HepG2 (cell line): ENCODE results near the gene RAB40C. TPM values are rescaled to one million over a fixed set of nuclear protein-coding genes. Genes with fewer than 3 reads are reported as not detected.

Experiments used
- AKAP8 ChIP-seq: sonication (generic); formaldehyde crosslinking; IDR thresholded peaks from 2 replicates; pipeline ENCODE4 v1.5.1; 2020; ENCODE audit warnings: mild to moderate bottlenecking, missing genetic modification reagents
- CHCHD3 ChIP-seq: sonication (generic); formaldehyde crosslinking; IDR thresholded peaks from 2 replicates; pipeline ENCODE4 v1.8.0; 2022; ENCODE audit warnings: mild to moderate bottlenecking, missing genetic modification reagents, moderate library complexity
- EZH2 ChIP-seq: conservative IDR thresholded peaks from 2 replicates; pipeline ENCODE4 v1.6.1; 2012; ENCODE audit warnings: mild to moderate bottlenecking, low read depth, low read length, moderate library complexity
- PITX1 ChIP-seq: sonication (generic); formaldehyde crosslinking; IDR thresholded peaks from 2 replicates; pipeline ENCODE4 v1.5.1; 2020; ENCODE audit warnings: mild to moderate bottlenecking, missing genetic modification reagents
- RBM22 ChIP-seq: fragments of 200-400 bp; formaldehyde crosslinking; optimal IDR thresholded peaks from 2 replicates; pipeline ENCODE3; 2017; ENCODE audit warnings: mild to moderate bottlenecking, low read length, moderate library complexity
- SAFB2 ChIP-seq: sonication (generic); formaldehyde crosslinking; IDR thresholded peaks from 2 replicates; pipeline ENCODE4 v1.5.1; 2020; ENCODE audit warnings: missing genetic modification reagents, low read depth, mild to moderate bottlenecking, borderline replicate concordance
- TSC22D2 ChIP-seq: sonication (generic); formaldehyde crosslinking; IDR thresholded peaks from 2 replicates; pipeline ENCODE4 v1.5.1; 2020; ENCODE audit warnings: missing genetic modification reagents, mild to moderate bottlenecking, borderline replicate concordance
- ZC3H4 ChIP-seq: sonication (generic); formaldehyde crosslinking; IDR thresholded peaks from 2 replicates; pipeline ENCODE4 v1.4.0; 2020; ENCODE audit warnings: missing genetic modification reagents, borderline replicate concordance
- ZNF263 ChIP-seq: sonication (generic); formaldehyde crosslinking; IDR thresholded peaks from 2 replicates; pipeline ENCODE4 v1.4.0; 2020; ENCODE audit warnings: missing genetic modification reagents
- ZNF552 ChIP-seq: sonication (generic); formaldehyde crosslinking; IDR thresholded peaks from 2 replicates; pipeline ENCODE4 v1.9.0; 2022; ENCODE audit warnings: missing genetic modification reagents, mild to moderate bottlenecking, borderline replicate concordance
- ZNF614 ChIP-seq: IDR thresholded peaks from 2 replicates; pipeline ENCODE4 v1.6.1; 2018; ENCODE audit warnings: missing biosample characterization, missing genetic modification reagents, inconsistent platforms, borderline replicate concordance
- ZNF746 ChIP-seq: sonication (generic); formaldehyde crosslinking; IDR thresholded peaks from 2 replicates; pipeline ENCODE4 v1.8.0; 2022; ENCODE audit warnings: mild to moderate bottlenecking, missing genetic modification reagents
- polyA plus RNA-seq, 8 experiments: library from polyadenylated mRNA; depleted of rRNA in 3 of 8; stranded (reverse) in 7 of 8; unstranded in 1 of 8; fragments of >200 nt; fragmentation: Illumina TruSeq in 4 of 8; extraction: Trizol in 4 of 8; gene quantifications; 2 replicates each; pipeline versions ENCODE4 v1.2.1 to v1.2.3, GENCODE V29; 2011 to 2016; ENCODE audit warnings: low read depth in 4 of 8, missing spikeins in 1 of 8, mixed read lengths in 1 of 8; ENCODE audit not compliant: insufficient read depth in 1 of 8
- total RNA-seq, 5 experiments: library from RNA; depleted of rRNA; stranded (reverse); fragments of >200 nt; fragmentation: Illumina TruSeq; extraction: Trizol; gene quantifications; 2 replicates each; pipeline ENCODE4 v1.2.3, GENCODE V29; 2016; ENCODE audit warnings: low read depth in 1 of 5
- TF ChIP-seq, protein P1 (sequence below): sonication (generic); formaldehyde crosslinking; IDR thresholded peaks from 2 replicates; pipeline ENCODE4 v1.4.0; 2020; ENCODE audit warnings: missing genetic modification reagents

The RAB40C gene
- total and polyA plus RNA-seq, 2 of the 13 experiments (the other 11 are each of a cell fraction or from before 2014, with no cell fraction given), result 7.7 to 11.5 TPM

DNA sequence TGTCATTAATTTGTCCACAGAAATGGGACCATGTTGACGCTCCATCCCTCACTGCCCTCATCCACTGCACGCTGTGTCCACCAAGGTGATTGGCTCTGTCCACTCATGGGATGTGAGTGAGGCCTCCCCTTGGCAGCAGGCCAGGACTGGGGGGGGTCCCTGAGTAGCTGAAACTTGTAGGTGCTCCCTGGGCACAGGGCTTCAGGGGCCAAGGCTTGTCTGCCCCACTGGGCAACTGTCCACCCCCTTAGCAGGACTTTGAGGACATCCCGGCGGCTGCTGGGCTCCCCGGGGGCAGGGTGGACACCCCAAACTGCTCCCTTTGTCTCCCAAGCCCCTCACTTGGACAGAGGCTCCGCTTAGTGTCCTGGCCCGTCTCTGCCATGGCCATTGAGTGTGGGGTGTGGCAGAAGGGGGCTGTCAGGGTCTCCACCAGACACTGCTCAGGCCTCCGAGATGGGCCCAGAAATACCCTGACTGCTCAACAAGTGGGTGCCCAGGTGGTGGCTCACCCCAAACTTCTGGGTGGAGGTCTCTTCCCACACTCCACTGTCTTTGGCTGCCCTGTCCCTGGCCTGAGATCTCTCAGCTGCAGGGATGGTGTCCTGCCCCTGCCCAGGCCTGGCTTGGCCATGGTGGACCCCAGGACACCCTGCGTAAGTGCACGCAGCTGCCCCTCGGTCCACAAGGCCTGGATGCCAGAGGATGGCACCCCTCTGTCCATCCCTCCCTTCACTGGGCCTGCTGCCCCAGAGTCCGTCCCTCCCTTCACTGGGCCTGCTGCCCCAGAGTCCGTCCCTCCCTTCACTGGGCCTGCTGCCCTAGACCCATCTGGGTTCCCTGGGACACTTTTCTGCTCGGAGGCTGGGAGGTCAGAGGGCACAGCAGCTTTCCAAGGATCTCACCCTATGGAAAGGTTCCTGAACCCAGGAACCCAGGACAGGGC lies 2.9 kb upstream of the RAB40C start (continued):
- TF ChIP-seq CHCHD3 (CRISPR knock-in tag) (no peak), ZNF614 (CRISPR knock-in tag) (no peak), EZH2 (no peak), ZNF552 (CRISPR knock-in tag) (no peak), TSC22D2 (CRISPR knock-in tag) (no peak), ZNF746 (CRISPR knock-in tag) (0 out of 2 replicates have a peak, but pooled peaks have one; percentile 9), AKAP8 (peak; percentile 59), ZNF263 (CRISPR knock-in tag) (0 out of 2 replicates have a peak, but pooled peaks have one; percentile 23), ZC3H4 (CRISPR knock-in tag) (peak; percentile 68; the same call in 1 of the 2 replicates), PITX1 (CRISPR knock-in tag) (no peak), SAFB2 (CRISPR knock-in tag) (peak; percentile 44; the same call in 1 of the 2 replicates), RBM22 (peak; percentile 61)
- TF ChIP-seq, protein P1, sequence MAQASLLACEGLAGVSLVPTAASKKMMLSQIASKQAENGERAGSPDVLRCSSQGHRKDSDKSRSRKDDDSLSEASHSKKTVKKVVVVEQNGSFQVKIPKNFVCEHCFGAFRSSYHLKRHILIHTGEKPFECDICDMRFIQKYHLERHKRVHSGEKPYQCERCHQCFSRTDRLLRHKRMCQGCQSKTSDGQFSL (CRISPR knock-in tag), result peak; percentile 74
